GM23248 (cell line): ENCODE measurements around the gene MAPK6. TPM values are rescaled to one million over a fixed set of nuclear protein-coding genes. Genes with fewer than 3 reads are reported as not detected.

Experiments used
- DNase-seq: peaks from one replicate; pipeline ENCODE4 v3.0.0-alpha.2; 2015
- H2AFZ ChIP-seq: fragments of 200-600 bp; sonication (generic); 2 replicates; pipeline ENCODE4 v1.6.1; 2016; ENCODE audit warnings: antibody characterized with exemption
- H3F3A ChIP-seq: fragments of 200-600 bp; sonication (generic); 2 replicates; pipeline ENCODE4 v1.6.1; 2016; ENCODE audit warnings: mild to moderate bottlenecking, antibody characterized with exemption, mixed run types; ENCODE audit not compliant: insufficient read depth
- H3K27ac ChIP-seq: fragments of 200-600 bp; sonication (generic); 2 replicates; pipeline ENCODE4 v1.5.1; 2016; ENCODE audit warnings: mild to moderate bottlenecking
- H3K27me3 ChIP-seq: fragments of 200-600 bp; sonication (generic); replicated peaks from 2 replicates; pipeline ENCODE4 v1.6.1; 2016; ENCODE audit warnings: mild to moderate bottlenecking; ENCODE audit not compliant: insufficient read depth
- H3K36me3 ChIP-seq: fragments of 200-600 bp; sonication (generic); 2 replicates; pipeline ENCODE4 v1.6.1; 2016; ENCODE audit warnings: low read depth, mild to moderate bottlenecking
- H3K4me1 ChIP-seq: fragments of 200-600 bp; sonication (generic); 2 replicates; pipeline ENCODE4 v1.6.1; 2016; ENCODE audit warnings: mild to moderate bottlenecking; ENCODE audit not compliant: insufficient read depth
- H3K4me2 ChIP-seq: fragments of 200-600 bp; sonication (generic); one replicate; pipeline ENCODE4 v1.6.1; 2016; ENCODE audit warnings: mild to moderate bottlenecking; ENCODE audit not compliant: unreplicated experiment
- H3K4me3 ChIP-seq: fragments of 200-600 bp; sonication (generic); 2 replicates; pipeline ENCODE4 v1.5.1; 2016; ENCODE audit warnings: mild to moderate bottlenecking
- H3K79me2 ChIP-seq: fragments of 200-600 bp; sonication (generic); 2 replicates; pipeline ENCODE4 v1.6.1; 2016; ENCODE audit warnings: mild to moderate bottlenecking; ENCODE audit not compliant: insufficient read depth
- H3K9ac ChIP-seq: fragments of 200-600 bp; sonication (generic); 2 replicates; pipeline ENCODE4 v1.6.1; 2016; ENCODE audit warnings: mild to moderate bottlenecking
- H3K9me2 ChIP-seq: fragments of 200-600 bp; sonication (generic); 2 replicates; pipeline ENCODE4 v1.6.1; 2016; ENCODE audit warnings: mixed run types, mild to moderate bottlenecking, moderate library complexity; ENCODE audit not compliant: insufficient read depth
- H3K9me3 ChIP-seq: fragments of 200-600 bp; sonication (generic); one replicate; pipeline ENCODE4 v1.6.1; 2017; ENCODE audit warnings: low read depth
- H4K20me1 ChIP-seq: fragments of 200-600 bp; sonication (generic); 2 replicates; pipeline ENCODE4 v1.6.0; 2016; ENCODE audit not compliant: insufficient read depth
- EZH2 ChIP-seq: fragments of 200-600 bp; sonication (generic); IDR thresholded peaks from 2 replicates; pipeline ENCODE4 v1.6.1; 2018; ENCODE audit warnings: antibody characterized with exemption, mild to moderate bottlenecking; ENCODE audit not compliant: insufficient read depth, poor library complexity, severe bottlenecking
- EZH2phosphoT487 ChIP-seq: fragments of 200-600 bp; sonication (generic); IDR thresholded peaks from 2 replicates; pipeline ENCODE4 v1.6.1; 2018; ENCODE audit warnings: antibody characterized with exemption, moderate library complexity, mild to moderate bottlenecking, low read depth; ENCODE audit not compliant: insufficient read depth
- WGBS, 2 experiments: methylation state at CpG; one replicate each; pipeline ENCODE4 v1.1.6; 2015 to 2017; ENCODE audit warnings: low lambda C conversion rate in 2 of 2, low coverage in 1 of 2; ENCODE audit errors: missing lambda C conversion rate in 2 of 2; 5-methylcytosine and 5-hydroxymethylcytosine counted together
- in situ Hi-C: fragments of 300-500 bp; cut with MboI; formaldehyde crosslinking; loops from 2 replicates; pipeline ENCODE4 v1.15.0; 2020
- polyA plus RNA-seq: library from polyadenylated mRNA; unstranded; fragments of >200 nt; fragmentation: Nextera tagmentation; extraction: Ambion mirVana; gene quantifications from 2 replicates; pipeline ENCODE4 v1.2.1, GENCODE V29; 2016
- total RNA-seq: library from RNA; depleted of rRNA; stranded (reverse); fragments of >200 nt; shearing (Covaris generic); gene quantifications from 2 replicates; pipeline ENCODE4 v1.2.3, GENCODE V29; 2014

MAPK6 gene
- total and polyA plus RNA-seq, 2 experiments from 2014 or later: 36.5 to 69.3 TPM

- Histone ChIP-seq H3K27me3 (no peaks in the 10 kb centered on the region), H2AFZ (no peak overlapping the region), H3K9ac (no peak overlapping the region), H3K79me2 (no peaks in the 10 kb centered on the region), H3K9me2 (no peaks in the 10 kb centered on the region), H3K4me1 (peaks cover 15% of the 10 kb centered on the region), H3K4me2 (no peak overlapping the region), H3K4me3 (no peak overlapping the region), H4K20me1 (no peaks in the 10 kb centered on the region), H3F3A (peaks cover 10% of the 10 kb centered on the region), H3K9me3 (no peaks in the 10 kb centered on the region), H3K36me3 (no peaks in the 10 kb centered on the region), H3K27ac (no peak overlapping the region)
- TF ChIP-seq EZH2: no peak
- no peak for TF ChIP-seq EZH2phosphoT487
- 77 to 82% methylated on average over 1 of the region's 1 CpG for WGBS, 2 experiments
- DNase-seq: no peak
- in situ Hi-C loops: no loop called here
Observed at GRCh38 chr15:52003710-52004109, 15.3 kb upstream of the MAPK6 start.

GRCh38 chr15:52004806-52005205 is 14.2 kb upstream of the MAPK6 start:
- Histone ChIP-seq H3K27me3 (no peaks in the 10 kb centered on the region), H3K9me3 (no peaks in the 10 kb centered on the region), H3K4me2 (no peak overlapping the region), H3K79me2 (no peaks in the 10 kb centered on the region), H4K20me1 (no peaks in the 10 kb centered on the region), H3F3A (peaks cover 10% of the 10 kb centered on the region), H2AFZ (no peak overlapping the region), H3K9me2 (no peaks in the 10 kb centered on the region), H3K27ac (no peak overlapping the region), H3K4me1 (peaks cover 15% of the 10 kb centered on the region), H3K4me3 (no peak overlapping the region), H3K36me3 (no peaks in the 10 kb centered on the region), H3K9ac (no peak overlapping the region)
- no peak for DNase-seq
- TF ChIP-seq EZH2 (no peak), EZH2phosphoT487 (no peak)
- in situ Hi-C loops: no loop called here
- WGBS, 2 experiments: 97 to 99% methylated on average over 6 of the region's 6 CpGs

- TF ChIP-seq EZH2phosphoT487 (no peak), EZH2 (no peak)
- H3K4me2 ChIP-seq: peak overlapping the region; percentile 39
- no peak overlapping the region for H3K9ac ChIP-seq
- H2AFZ ChIP-seq: peak overlapping the region; percentile 6; the same call in 1 of the 2 replicates
- H3K4me1 ChIP-seq: peaks cover 20% of the 10 kb centered on the region
- DNase-seq: peak; percentile 81
- H3K36me3 ChIP-seq: no peaks in the 10 kb centered on the region
- 68 to 73% methylated on average over 5 of the region's 5 CpGs for WGBS, 2 experiments
- H3K9me3 ChIP-seq: no peaks in the 10 kb centered on the region
- H3K27ac ChIP-seq: no peak overlapping the region
- H3K27me3 ChIP-seq: no peaks in the 10 kb centered on the region
- H4K20me1 ChIP-seq: no peaks in the 10 kb centered on the region
- no peak overlapping the region for H3K4me3 ChIP-seq
- no peaks in the 10 kb centered on the region for H3K9me2 ChIP-seq
- H3F3A ChIP-seq: peaks cover 14% of the 10 kb centered on the region
- no peaks in the 10 kb centered on the region for H3K79me2 ChIP-seq
- in situ Hi-C loops: no loop called here
Observed at GRCh38 chr15:52005748-52006701, 13.0 kb upstream of the MAPK6 start.

GRCh38 chr15:52006702-52007340 is 12.2 kb upstream of the MAPK6 start:
- no peak for TF ChIP-seq EZH2
- TF ChIP-seq EZH2phosphoT487: no peak
- in situ Hi-C loops: no loop called here
- Histone ChIP-seq H3K4me2 (no peak overlapping the region), H3K27me3 (no peaks in the 10 kb centered on the region), H3K9me2 (no peaks in the 10 kb centered on the region), H3K9me3 (no peaks in the 10 kb centered on the region), H3K36me3 (no peaks in the 10 kb centered on the region), H4K20me1 (no peaks in the 10 kb centered on the region), H2AFZ (peak overlapping the region; percentile 3; the same call in 1 of the 2 replicates), H3K9ac (no peak overlapping the region), H3F3A (peaks cover 14% of the 10 kb centered on the region), H3K4me3 (no peak overlapping the region), H3K79me2 (no peaks in the 10 kb centered on the region), H3K4me1 (peaks cover 24% of the 10 kb centered on the region), H3K27ac (no peak overlapping the region)
- 86 to 93% methylated on average over 3 of the region's 3 CpGs for WGBS, 2 experiments
- no peak for DNase-seq
